K562 (cell line): ENCODE measurements around the gene SYNPR. TPM values are rescaled to one million over a fixed set of nuclear protein-coding genes. Genes with fewer than 3 reads are reported as not detected.
A peak's percentile ranks its signal among the peaks of the same experiment; 100 is the strongest.

Experiments used
- ATAC-seq: fragments of 200-7000 bp; cut with Tn5 transposase; 3 replicates; pipeline ENCODE4 v1.9.1; 2020; ENCODE audit warnings: moderate library complexity
- BruUV-seq: library from RNA; stranded (reverse); fragments of 400-500 nt; replicated peaks from 2 replicates; lab custom pipeline; 2021; lab: Mats Ljungman, UMichigan
- CTCF ChIA-PET: fragments of 300-600 bp; formaldehyde crosslinking; extraction: SDS; loops from one replicate; lab custom pipeline; 2021; ENCODE audit warnings: low intra/inter-chr PET ratio; lab: Yijun Ruan, JAX
- POLR2A ChIA-PET: fragments of 300-600, 350-650 bp; sonication (Branson Sonifier 250); formaldehyde crosslinking; extraction: SDS; loops from one replicate; lab custom pipeline; 2021; ENCODE audit warnings: antibody characterized with exemption, inconsistent platforms; lab: Yijun Ruan, JAX
- DNase-seq, 4 experiments: peaks; one replicate each; pipeline versions ENCODE4 v3.0.0 to v3.0.0-alpha.2; 2011 to 2018; ENCODE audit warnings: low spot score in 3 of 4, mixed read lengths in 3 of 4; ENCODE audit errors: extremely low read depth in 1 of 4
- FAIRE-seq: peaks from 2 replicates; lab custom pipeline; 2011; peaks lifted over from hg19 to GRCh38; lab: Jason Lieb, UNC
- H2AFZ ChIP-seq: 2 replicates; pipeline ENCODE4 v1.6.0; 2011; ENCODE audit warnings: low read depth, low read length, control low read depth, inconsistent platforms
- H3K27ac ChIP-seq: fragments of 200-600 bp; 3 replicates; pipeline ENCODE4 v1.8.0; 2011; ENCODE audit warnings: low read depth, mild to moderate bottlenecking, control low read depth, inconsistent platforms, low read length, moderate library complexity, mixed read lengths; ENCODE audit errors: extremely low read depth
- H3K27me3 ChIP-seq, 2 experiments: fragments of 300-600 bp in 1 of 2; 2 replicates in 1 of 2; 3 replicates in 1 of 2; pipeline versions ENCODE4 v1.6.0 to v1.8.0; 2011; ENCODE audit warnings: inconsistent platforms in 2 of 2, low read length in 2 of 2, mild to moderate bottlenecking in 1 of 2, mixed read lengths in 1 of 2, moderate library complexity in 1 of 2; ENCODE audit not compliant: control insufficient read depth in 2 of 2, insufficient read depth in 2 of 2
- H3K36me3 ChIP-seq: fragments of 300-600 bp; 3 replicates; pipeline ENCODE4 v1.8.0; 2011; ENCODE audit warnings: mild to moderate bottlenecking, low read length, inconsistent platforms; ENCODE audit not compliant: control insufficient read depth, insufficient read depth
- H3K4me1 ChIP-seq, 2 experiments: fragments of 200-600 bp in 1 of 2; replicated peaks in 1 of 2; 2 replicates in 1 of 2; 3 replicates in 1 of 2; pipeline versions ENCODE4 v1.5.1 to v1.8.0; 2011; ENCODE audit warnings: inconsistent platforms in 2 of 2, low read length in 2 of 2, mild to moderate bottlenecking in 1 of 2, mixed read lengths in 1 of 2, moderate library complexity in 1 of 2; ENCODE audit not compliant: control insufficient read depth in 2 of 2, insufficient read depth in 2 of 2
- H3K4me2 ChIP-seq: 2 replicates; pipeline ENCODE4 v1.6.1; 2011; ENCODE audit warnings: low read length, control low read depth, inconsistent platforms, mixed read lengths; ENCODE audit not compliant: insufficient read depth
- H3K4me3 ChIP-seq: fragments of 200-600 bp; sonication (generic), shearing (Covaris generic); 2 replicates; pipeline ENCODE4 v1.5.1; 2016; ENCODE audit warnings: control low read depth, inconsistent platforms
- H3K79me2 ChIP-seq: fragments of 200-600 bp; 3 replicates; pipeline ENCODE4 v1.8.0; 2011; ENCODE audit warnings: low read length, inconsistent platforms; ENCODE audit not compliant: control insufficient read depth, insufficient read depth
- H3K9ac ChIP-seq, 2 experiments: 2 replicates each; pipeline versions ENCODE4 v1.6.0 to v1.6.1; 2011; ENCODE audit warnings: low read depth in 2 of 2, low read length in 2 of 2, control low read depth in 1 of 2, inconsistent platforms in 1 of 2, mild to moderate bottlenecking in 1 of 2, mixed read lengths in 1 of 2; ENCODE audit not compliant: insufficient read depth in 1 of 2
- H3K9me1 ChIP-seq: one replicate; pipeline ENCODE4 v1.6.0; 2011; ENCODE audit warnings: inconsistent platforms, mild to moderate bottlenecking, low read length, moderate library complexity; ENCODE audit not compliant: control insufficient read depth, insufficient read depth
- H3K9me3 ChIP-seq: replicated peaks from 2 replicates; pipeline ENCODE4 v1.5.1; 2011; ENCODE audit warnings: low read depth, low read length, inconsistent platforms; ENCODE audit not compliant: control insufficient read depth, insufficient read depth
- H4K20me1 ChIP-seq: replicated peaks from 2 replicates; pipeline ENCODE4 v1.6.1; 2011; ENCODE audit warnings: low read length, inconsistent platforms, mixed read lengths; ENCODE audit not compliant: control insufficient read depth, insufficient read depth
- ATF4 ChIP-seq: fragments of 450-650 bp; formaldehyde crosslinking; IDR thresholded peaks from 2 replicates; pipeline ENCODE4 v1.4.0; 2022; ENCODE audit warnings: mild to moderate bottlenecking, moderate library complexity
- BRF2 ChIP-seq: IDR thresholded peaks from 3 replicates; pipeline ENCODE4 v1.6.1; 2011; ENCODE audit warnings: borderline replicate concordance, mild to moderate bottlenecking; ENCODE audit not compliant: insufficient read length, insufficient read depth
- GTF2A2 ChIP-seq: IDR thresholded peaks from 2 replicates; pipeline ENCODE4 v1.6.1; 2016; ENCODE audit warnings: mild to moderate bottlenecking, missing genetic modification characterization, missing compliant biosample characterization
- HCFC1 ChIP-seq: IDR thresholded peaks from 2 replicates; pipeline ENCODE4 v1.6.1; 2012; ENCODE audit warnings: low read depth, low read length, improper control_type of control experiment
- HNRNPL ChIP-seq: fragments of 200-400 bp; formaldehyde crosslinking; IDR thresholded peaks from 2 replicates; pipeline ENCODE4 v1.6.1; 2017; ENCODE audit warnings: low read depth, mild to moderate bottlenecking, low read length
- TBP ChIP-seq: optimal IDR thresholded peaks from 2 replicates; pipeline ENCODE3; 2011; ENCODE audit warnings: low read depth, low read length, improper control_type of control experiment
- TOE1 ChIP-seq, 2 experiments: fragments of 450-650 bp in 1 of 2; sonication (generic) in 1 of 2; formaldehyde crosslinking in 1 of 2; IDR thresholded peaks; 2 replicates each; pipeline versions ENCODE4 v1.7.1 to v1.8.0; 2016 to 2022; ENCODE audit warnings: borderline replicate concordance in 2 of 2, mild to moderate bottlenecking in 2 of 2, antibody characterized with exemption in 1 of 2, inconsistent platforms in 1 of 2, low read depth in 1 of 2, missing genetic modification reagents in 1 of 2, moderate library complexity in 1 of 2
- ZNF77 ChIP-seq: fragments of 250-450 bp; sonication (Bioruptor Pico); IDR thresholded peaks from 2 replicates; pipeline ENCODE4 v1.5.0; 2020
- ZZZ3 ChIP-seq: fragments of 450-650 bp; IDR thresholded peaks from 2 replicates; pipeline ENCODE4 v1.6.1; 2016; ENCODE audit warnings: antibody characterized with exemption, mild to moderate bottlenecking, moderate library complexity
- WGBS: fragments of 100-300 bp; shearing (Covaris generic); methylation state at CpG from one replicate; pipeline ENCODE4 v1.1.6; 2016; ENCODE audit warnings: low coverage, mixed read lengths; ENCODE audit not compliant: insufficient coverage; ENCODE audit errors: missing lambda C conversion rate; 5-methylcytosine and 5-hydroxymethylcytosine counted together
- in situ Hi-C: fragments of 300-500 bp; cut with MboI; formaldehyde crosslinking; loops from 4 replicates; pipeline ENCODE4 v1.15.0; 2018; ENCODE audit warnings: inconsistent platforms, mixed read lengths
- intact Hi-C: fragments of 100-400 bp; cut with micrococcal nuclease; formaldehyde crosslinking; loops from 2 replicates; pipeline ENCODE4 v1.14.2; 2022
- polyA plus RNA-seq, 8 experiments: library from polyadenylated mRNA; depleted of rRNA in 4 of 8; stranded (reverse) in 5 of 8; unstranded in 3 of 8; fragments of >200 nt; fragmentation: Nextera tagmentation in 2 of 8; fragmentation: Illumina TruSeq in 1 of 8; extraction: Ambion mirVana in 2 of 8; extraction: Trizol in 1 of 8; gene quantifications; 2 replicates each; pipeline versions ENCODE4 v1.2.1 to v1.2.3, GENCODE V29; 2011 to 2014; ENCODE audit warnings: inconsistent platforms in 1 of 8, missing spikeins in 1 of 8
- total RNA-seq, 7 experiments: library from RNA; depleted of rRNA in 6 of 7; stranded (reverse); fragments of >200 nt in 6 of 7; fragmentation: Illumina TruSeq in 2 of 7; extraction: Trizol in 2 of 7; gene quantifications; 2 replicates each; pipeline versions ENCODE4 v1.2.1 to v1.2.3, GENCODE V29; 2011 to 2021; ENCODE audit warnings: low replicate concordance in 1 of 7
- TF ChIP-seq, protein P1 (sequence below): fragments of 250-450 bp; sonication (Bioruptor Pico); IDR thresholded peaks from 2 replicates; pipeline ENCODE4 v1.9.0; 2021; ENCODE audit warnings: mild to moderate bottlenecking, inconsistent platforms
- TF ChIP-seq, protein P2 (sequence below): fragments of 250-450 bp; sonication (Bioruptor Pico); IDR thresholded peaks from 2 replicates; pipeline ENCODE4 v1.5.0; 2021; ENCODE audit warnings: mild to moderate bottlenecking, moderate library complexity

SYNPR gene
- total and polyA plus RNA-seq, 9 of the 15 experiments (the other 6 are each of a cell fraction or from before 2014, with no cell fraction given), result not detected

DNA sequence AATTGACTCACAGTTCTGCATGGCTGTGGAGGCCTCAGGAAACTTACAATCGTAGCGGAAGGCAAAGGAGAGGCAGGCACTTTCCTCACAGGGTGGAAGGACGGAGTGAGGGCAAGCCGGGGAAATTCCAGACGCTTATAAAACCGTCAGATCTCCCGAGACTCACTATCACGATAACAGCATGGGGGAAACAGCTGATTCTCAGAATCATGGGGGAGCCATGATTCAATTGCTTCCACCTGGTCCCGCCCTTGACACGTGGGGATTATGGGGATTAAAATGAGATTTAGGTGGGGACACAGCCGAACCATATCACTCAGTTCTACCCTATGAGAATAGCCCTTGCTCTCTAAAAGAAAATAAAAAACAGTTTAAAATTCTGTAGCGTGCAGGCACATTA is 13.4 kb upstream of the SYNPR start:
- H3K9me1 ChIP-seq, result no peaks in the 10 kb centered on the region
- FAIRE-seq, result no peak
- TF ChIP-seq HCFC1 (no peak), BRF2 (no peak), HNRNPL (no peak), TBP (no peak), TOE1 (IDR thresholded peaks at IDR 0.05; ENCODE audit: borderline replicate concordance) (no peak), TOE1 (CRISPR knock-in tag; IDR thresholded peaks at IDR 0.05; ENCODE audit: borderline replicate concordance, low read depth) (no peak), GTF2A2 (tag) (no peak), ZZZ3 (no peak), ZNF77 (CRISPR knock-in tag) (no peak), ATF4 (CRISPR knock-in tag) (no peak)
- TF ChIP-seq, protein P1, sequence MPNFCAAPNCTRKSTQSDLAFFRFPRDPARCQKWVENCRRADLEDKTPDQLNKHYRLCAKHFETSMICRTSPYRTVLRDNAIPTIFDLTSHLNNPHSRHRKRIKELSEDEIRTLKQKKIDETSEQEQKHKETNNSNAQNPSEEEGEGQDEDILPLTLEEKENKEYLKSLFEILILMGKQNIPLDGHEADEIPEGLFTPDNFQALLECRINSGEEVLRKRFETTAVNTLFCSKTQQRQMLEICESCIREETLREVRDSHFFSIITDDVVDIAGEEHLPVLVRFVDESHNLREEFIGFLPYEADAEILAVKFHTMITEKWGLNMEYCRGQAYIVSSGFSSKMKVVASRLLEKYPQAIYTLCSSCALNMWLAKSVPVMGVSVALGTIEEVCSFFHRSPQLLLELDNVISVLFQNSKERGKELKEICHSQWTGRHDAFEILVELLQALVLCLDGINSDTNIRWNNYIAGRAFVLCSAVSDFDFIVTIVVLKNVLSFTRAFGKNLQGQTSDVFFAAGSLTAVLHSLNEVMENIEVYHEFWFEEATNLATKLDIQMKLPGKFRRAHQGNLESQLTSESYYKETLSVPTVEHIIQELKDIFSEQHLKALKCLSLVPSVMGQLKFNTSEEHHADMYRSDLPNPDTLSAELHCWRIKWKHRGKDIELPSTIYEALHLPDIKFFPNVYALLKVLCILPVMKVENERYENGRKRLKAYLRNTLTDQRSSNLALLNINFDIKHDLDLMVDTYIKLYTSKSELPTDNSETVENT (CRISPR knock-in tag), result no peak
- TF ChIP-seq, protein P2, sequence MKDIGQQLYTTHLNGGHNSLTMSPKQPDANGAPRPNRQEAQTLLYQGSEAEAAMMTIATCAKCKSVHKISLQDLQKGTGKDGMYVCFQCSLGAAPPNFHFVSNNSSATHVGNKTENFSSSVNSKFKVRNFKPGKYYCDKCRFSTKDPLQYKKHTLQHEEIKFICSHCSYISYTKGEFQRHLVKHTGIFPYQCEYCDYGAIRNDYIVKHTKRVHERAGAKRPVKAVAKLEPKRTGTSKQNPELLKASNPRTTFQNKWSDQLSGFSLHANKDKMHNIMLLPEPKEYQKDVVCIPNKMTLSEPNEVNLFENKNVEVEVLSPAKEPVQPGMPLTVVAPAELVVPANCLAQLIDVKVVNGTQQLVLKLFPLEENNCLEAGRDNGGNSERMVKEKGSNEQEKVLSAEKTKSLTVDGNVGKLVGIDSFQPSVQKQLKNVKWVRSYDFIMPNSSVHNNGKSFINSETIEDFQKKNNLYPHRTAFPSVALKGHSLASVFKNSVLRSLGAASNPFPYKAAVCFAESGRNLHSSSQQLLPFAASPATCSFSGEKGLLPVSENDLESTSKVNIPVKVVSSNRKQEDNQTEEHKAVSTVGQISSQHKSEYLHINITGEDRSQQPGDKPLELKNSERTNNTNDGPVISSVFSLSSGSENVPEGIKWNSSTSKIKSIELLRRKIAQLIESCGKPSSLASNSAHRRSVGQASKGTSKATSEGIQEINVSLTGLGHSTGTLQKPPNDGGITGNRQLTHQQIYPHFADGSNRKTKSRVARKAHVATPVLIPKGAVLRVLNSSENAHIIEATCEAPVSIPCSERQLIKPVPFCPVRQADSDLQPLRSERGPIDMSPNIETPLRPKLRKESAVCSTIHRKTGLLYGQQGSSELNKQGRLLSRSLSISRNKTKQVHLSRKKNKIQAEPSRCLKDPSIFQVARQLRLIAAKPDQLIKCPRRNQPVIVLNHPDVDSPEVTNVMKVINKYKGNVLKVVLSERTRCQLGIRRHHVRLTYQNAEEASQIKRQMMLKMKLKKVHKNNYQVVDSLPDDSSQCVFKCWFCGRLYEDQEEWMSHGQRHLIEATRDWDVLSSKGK, result no peak

More for the DNA sequence above, 13.4 kb upstream of the SYNPR start:
- Histone ChIP-seq H3K4me2 (no peak overlapping the region), H3K27me3 (no peaks in the 10 kb centered on the region), H3K4me3 (no peak overlapping the region), H3K36me3 (no peaks in the 10 kb centered on the region), H3K9ac (no peak overlapping the region), H3K4me1 (no peaks in the 10 kb centered on the region), H3K79me2 (no peaks in the 10 kb centered on the region), H3K9me3 (no peaks in the 10 kb centered on the region), H3K27ac (no peak overlapping the region), H4K20me1 (no peaks in the 10 kb centered on the region), H2AFZ (no peak overlapping the region)
- ATAC-seq, result no peak
- DNase-seq, result peak in 1 of 4 experiments; percentile 4
- intact Hi-C loops, result no loop called here
- CTCF ChIA-PET, result no interaction called here
- WGBS, result 0% methylated on average over 11 of the region's 12 CpGs
- no TSS peak for BruUV-seq
- in situ Hi-C loops, result no loop called here
- POLR2A ChIA-PET, result no interaction called here
